ENCODE measurements around the gene EMX1. TPM values are rescaled to one million over a fixed set of nuclear protein-coding genes. Genes with fewer than 3 reads are reported as not detected.

The EMX1 gene
- total RNA-seq, 2 donors from 2014 or later: not detected

- intact Hi-C loops (cut with DNase I): no loop called here
- DNase-seq (ENCODE audit: low spot score): no peak
Measured at GRCh38 chr2:72952961-72953360, 35.6 kb downstream of the EMX1 start.

- intact Hi-C loops (cut with DNase I): no loop called here
- no peak for DNase-seq (ENCODE audit: low spot score)
Measured at GRCh38 chr2:72953528-72953927, 36.2 kb downstream of the EMX1 start.

- intact Hi-C loops (cut with DNase I): no loop called here
- no peak for DNase-seq (ENCODE audit: low spot score)
Measured at GRCh38 chr2:72953976-72954375, 36.7 kb downstream of the EMX1 start.

GRCh38 chr2:72954376-72955227, 37.3 kb downstream of the EMX1 start:
- DNase-seq (ENCODE audit: low spot score): no peak
- intact Hi-C loops (cut with DNase I): loop anchor here in 1 of 2 donors (5.0 kb wide), 1 partner anchor 1802 kb away; no protein-coding TSS in a partner anchor

GRCh38 chr2:72955228-72956049, 38.1 kb downstream of the EMX1 start:
- intact Hi-C loops (cut with DNase I): loop anchor here in 1 of 2 donors (5.0 kb wide), 1 partner anchor 1803 kb away; no protein-coding TSS in a partner anchor
- DNase-seq (ENCODE audit: low spot score): no peak

- intact Hi-C loops (cut with DNase I): loop anchor here in 1 of 2 donors (5.0 kb wide), 1 partner anchor 1804 kb away; no protein-coding TSS in a partner anchor
- DNase-seq (ENCODE audit: low spot score): no peak
Measured at GRCh38 chr2:72956050-72956395, 38.7 kb downstream of the EMX1 start.

- no peak for DNase-seq (ENCODE audit: low spot score)
- intact Hi-C loops (cut with DNase I): loop anchor here in 1 of 2 donors (5.0 kb wide), 1 partner anchor 1805 kb away; no protein-coding TSS in a partner anchor
Measured at GRCh38 chr2:72956936-72957335, 39.6 kb downstream of the EMX1 start.

- intact Hi-C loops (cut with DNase I): loop anchor here in 1 of 2 donors (5.0 kb wide), 1 partner anchor 1806 kb away; no protein-coding TSS in a partner anchor
- DNase-seq (ENCODE audit: low spot score): no peak
Measured at GRCh38 chr2:72958542-72959385, 41.4 kb downstream of the EMX1 start.

- intact Hi-C loops (cut with DNase I): loop anchor here in 1 of 2 donors (5.0 kb wide), 1 partner anchor 1807 kb away; no protein-coding TSS in a partner anchor
- no peak for DNase-seq (ENCODE audit: low spot score)
Measured at GRCh38 chr2:72959554-72959953, 42.2 kb downstream of the EMX1 start.

- DNase-seq (ENCODE audit: low spot score): no peak
- intact Hi-C loops (cut with DNase I): loop anchor here in 1 of 2 donors (5.0 kb wide), 1 partner anchor 1808 kb away; no protein-coding TSS in a partner anchor
Measured at GRCh38 chr2:72959995-72960981, 43.0 kb downstream of the EMX1 start.

GRCh38 chr2:72961036-72961720, 43.9 kb downstream of the EMX1 start:
- no peak for DNase-seq (ENCODE audit: low spot score)
- intact Hi-C loops (cut with DNase I): no loop called here

- DNase-seq (ENCODE audit: low spot score): no peak
- intact Hi-C loops (cut with DNase I): no loop called here
Measured at GRCh38 chr2:72961853-72962468, 44.6 kb downstream of the EMX1 start.

GRCh38 chr2:72962911-72963310, 45.6 kb downstream of the EMX1 start:
- DNase-seq (ENCODE audit: low spot score): no peak
- intact Hi-C loops (cut with DNase I): no loop called here

GRCh38 chr2:72963423-72964145, 46.3 kb downstream of the EMX1 start:
- no peak for DNase-seq (ENCODE audit: low spot score)

GRCh38 chr2:72964146-72964525, 46.8 kb downstream of the EMX1 start:
- intact Hi-C loops (cut with DNase I): no loop called here
- DNase-seq (ENCODE audit: low spot score): no peak

More at GRCh38 chr2:72963423-72964145, 46.3 kb downstream of the EMX1 start:
- intact Hi-C loops (cut with DNase I): no loop called here

GRCh38 chr2:72965016-72965415, 47.7 kb downstream of the EMX1 start:
- intact Hi-C loops (cut with DNase I): no loop called here
- no peak for DNase-seq (ENCODE audit: low spot score)

All from posterior vena cava (tissue), 2 donors.